GM19328 (cell line): ENCODE measurements around the gene FXYD5.

Experiments
- ATAC-seq: cut with Tn5 transposase; IDR thresholded peaks from one replicate; pipeline ENCODE4 v1.9.1; 2021; ENCODE audit warnings: mild to moderate bottlenecking, moderate library complexity; ENCODE audit not compliant: unreplicated experiment

Gene FXYD5

DNA sequence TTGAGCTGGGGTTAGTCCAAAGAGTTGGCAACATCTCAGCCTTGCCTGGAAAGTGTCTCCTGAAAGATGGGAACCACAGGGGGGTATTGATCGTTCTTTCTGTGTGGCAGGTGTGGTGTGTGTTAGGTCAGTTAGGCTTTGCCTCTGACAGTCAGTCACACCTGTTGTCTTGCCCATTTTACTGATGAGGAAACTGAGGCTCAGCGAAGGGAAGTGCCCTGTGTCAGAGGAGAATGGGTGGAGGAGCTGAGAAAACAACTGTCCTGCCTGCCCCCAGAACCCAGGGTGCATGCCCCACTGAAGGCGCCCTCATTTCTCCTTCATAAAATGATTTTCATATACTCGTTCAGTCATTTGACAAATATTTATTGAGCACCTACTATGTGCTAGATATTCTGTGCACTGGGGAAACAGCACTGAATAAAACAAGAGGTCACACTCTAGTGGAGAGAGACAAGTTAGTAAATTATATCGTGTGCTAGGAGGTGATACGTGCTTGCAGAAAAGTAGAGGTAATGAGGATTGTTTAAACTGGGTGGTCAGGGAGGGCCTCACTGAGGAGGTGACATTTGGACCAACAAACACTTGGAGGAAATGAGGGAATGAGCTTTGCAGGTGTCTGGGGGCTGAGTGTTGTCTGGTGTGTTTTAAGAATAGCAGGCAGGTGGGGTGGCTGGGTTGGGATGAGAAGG, 1.6 kb downstream of the FXYD5 start:
- ATAC-seq: no peak

GRCh38 chr19:35156673-35157014, 2.1 kb downstream of the FXYD5 start:
- ATAC-seq: no peak

GRCh38 chr19:35157431-35157830, 2.9 kb downstream of the FXYD5 start:
- no peak for ATAC-seq

- ATAC-seq: no peak
Observed at GRCh38 chr19:35159606-35160005, 5.1 kb downstream of the FXYD5 start.

GRCh38 chr19:35160629-35161433, 6.3 kb downstream of the FXYD5 start:
- no peak for ATAC-seq

DNA sequence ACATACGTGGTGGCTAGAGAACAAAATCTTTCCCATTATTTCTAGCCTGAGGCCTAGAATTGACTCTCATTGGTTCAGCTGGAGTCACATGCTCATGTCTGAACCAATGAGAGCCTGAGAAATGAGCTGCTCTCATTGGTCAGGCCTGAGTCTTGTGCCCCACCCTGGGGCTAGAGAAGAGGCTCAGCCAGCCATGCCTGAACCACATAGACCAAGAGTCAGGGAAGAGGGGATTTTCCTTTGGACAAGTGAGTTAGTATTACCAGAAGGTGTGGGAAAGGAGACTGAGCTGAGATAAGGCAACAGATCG, 6.9 kb downstream of the FXYD5 start:
- ATAC-seq: no peak

DNA sequence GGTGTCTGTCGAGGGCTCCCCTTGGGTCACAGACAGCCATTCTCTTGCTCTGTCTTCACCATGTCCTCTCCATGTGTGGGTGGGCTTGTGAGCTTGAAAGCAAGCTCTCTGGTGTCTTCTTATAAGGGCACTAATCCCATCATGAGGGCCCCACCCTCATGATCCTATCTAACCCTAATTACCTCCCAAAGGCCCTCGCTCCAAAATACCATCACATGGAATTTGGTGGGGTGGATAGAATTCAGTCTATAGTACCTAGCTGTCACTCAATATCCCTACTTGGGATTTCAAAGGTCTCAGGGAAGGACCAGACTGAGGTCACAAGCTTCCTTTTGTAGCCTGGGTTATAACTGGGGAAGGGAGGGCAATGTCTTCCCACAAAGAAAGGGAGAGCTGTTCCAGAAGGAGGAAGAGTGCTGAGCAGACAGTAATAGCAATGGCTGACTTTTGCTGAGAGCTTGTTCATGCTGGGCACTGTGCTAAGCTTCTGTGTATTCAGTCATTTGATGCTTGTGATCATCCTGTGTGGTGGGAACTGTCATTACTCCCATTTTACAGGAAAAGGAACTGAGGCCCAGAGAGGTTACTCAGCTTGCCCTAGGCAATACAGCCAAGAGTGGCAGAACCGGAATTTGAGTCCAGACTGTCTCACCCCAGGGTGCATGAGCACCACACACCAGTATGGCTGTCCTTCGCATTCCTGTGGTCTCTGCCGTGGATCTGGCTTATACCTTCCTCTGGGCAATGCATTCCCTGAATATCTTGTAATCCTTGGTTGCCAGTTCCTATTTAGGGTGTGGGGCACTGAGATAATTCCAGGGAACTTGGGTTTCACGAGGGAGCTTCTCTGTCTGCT, 8.2 kb downstream of the FXYD5 start:
- no peak for ATAC-seq

- no peak for ATAC-seq
Observed at GRCh38 chr19:35164418-35164817, 9.9 kb downstream of the FXYD5 start.

DNA sequence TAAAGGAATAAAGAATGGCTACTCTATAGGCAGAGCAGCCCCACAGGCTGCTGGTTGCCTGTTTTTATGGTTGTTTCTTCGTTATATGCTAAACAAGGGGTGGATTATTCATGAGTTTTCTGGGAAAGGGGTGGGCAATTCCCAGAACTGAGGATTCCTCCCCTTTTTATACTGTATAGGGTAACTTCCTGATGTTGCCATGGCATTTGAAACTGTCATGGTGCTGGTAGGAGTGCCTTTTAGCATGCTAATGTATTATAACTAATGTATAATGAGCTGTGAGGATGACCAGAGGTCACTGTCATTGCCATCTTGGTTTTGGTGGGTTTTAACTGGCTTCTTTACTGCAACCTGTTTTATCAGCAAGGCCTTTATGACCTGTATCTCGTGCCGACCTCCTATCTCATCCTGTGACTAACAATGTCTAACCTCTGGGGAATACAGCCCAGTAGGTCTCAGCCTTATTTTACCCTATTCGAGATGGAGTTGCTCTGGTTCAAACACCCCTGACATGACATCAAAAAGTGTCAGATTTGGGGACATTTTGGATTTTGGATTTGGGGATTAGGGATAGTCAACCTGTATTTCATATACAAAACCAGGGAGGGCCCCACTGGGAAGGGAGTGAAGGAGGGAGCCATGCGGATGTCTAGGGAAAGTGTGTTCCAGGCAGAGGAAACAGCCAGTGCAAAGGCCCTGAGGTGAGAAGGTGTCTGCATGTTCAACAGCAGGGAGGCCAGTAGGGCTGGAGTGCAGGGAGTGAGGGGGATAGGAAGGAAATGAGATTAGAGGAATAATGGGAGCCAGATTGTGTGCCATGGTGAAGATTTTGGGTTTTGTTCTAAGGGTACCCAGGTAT, 10.9 kb downstream of the FXYD5 start:
- no peak for ATAC-seq

- ATAC-seq: no peak
Observed at GRCh38 chr19:35166100-35167063, 11.8 kb downstream of the FXYD5 start.

GRCh38 chr19:35167251-35168119, 12.9 kb downstream of the FXYD5 start:
- ATAC-seq: no peak

GRCh38 chr19:35168196-35168595, 13.7 kb downstream of the FXYD5 start:
- no peak for ATAC-seq

GRCh38 chr19:35169221-35169995, 14.9 kb downstream of the FXYD5 start:
- ATAC-seq: no peak

DNA sequence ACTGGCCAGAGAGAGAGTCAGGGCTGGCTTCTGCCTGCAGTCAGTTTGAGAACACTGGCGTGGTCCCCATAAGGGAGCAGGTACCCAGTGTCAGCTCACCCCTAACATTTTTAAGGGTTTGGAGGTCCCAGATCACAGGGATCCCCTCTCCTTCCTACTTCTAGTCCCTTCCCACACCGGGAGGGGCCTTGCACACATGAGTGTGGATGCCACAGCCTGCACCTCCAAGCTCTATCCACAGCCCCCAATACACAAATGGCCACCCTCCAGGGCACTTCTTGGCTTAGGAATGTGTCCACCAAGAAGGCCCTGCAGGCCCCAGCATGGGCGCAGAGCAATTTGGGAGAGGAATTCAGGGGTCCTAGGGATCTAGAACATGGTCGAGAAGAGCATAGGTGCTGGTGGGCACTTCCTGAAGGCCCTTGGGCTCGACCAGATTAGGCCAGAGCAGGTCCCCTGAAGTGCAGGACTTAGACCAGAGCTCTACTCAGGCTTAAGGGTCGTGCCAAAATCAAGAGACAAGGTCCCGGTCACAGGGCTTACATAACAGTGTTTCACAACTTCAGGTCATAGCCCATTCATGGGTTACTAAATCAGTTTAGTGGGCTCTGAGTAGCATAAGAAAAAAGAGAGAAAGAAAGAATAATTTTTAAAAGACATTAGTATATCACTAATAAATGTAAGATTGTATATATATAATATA, 16.0 kb downstream of the FXYD5 start:
- ATAC-seq: no peak

GRCh38 chr19:35171730-35172129, 17.2 kb downstream of the FXYD5 start:
- ATAC-seq: no peak

DNA sequence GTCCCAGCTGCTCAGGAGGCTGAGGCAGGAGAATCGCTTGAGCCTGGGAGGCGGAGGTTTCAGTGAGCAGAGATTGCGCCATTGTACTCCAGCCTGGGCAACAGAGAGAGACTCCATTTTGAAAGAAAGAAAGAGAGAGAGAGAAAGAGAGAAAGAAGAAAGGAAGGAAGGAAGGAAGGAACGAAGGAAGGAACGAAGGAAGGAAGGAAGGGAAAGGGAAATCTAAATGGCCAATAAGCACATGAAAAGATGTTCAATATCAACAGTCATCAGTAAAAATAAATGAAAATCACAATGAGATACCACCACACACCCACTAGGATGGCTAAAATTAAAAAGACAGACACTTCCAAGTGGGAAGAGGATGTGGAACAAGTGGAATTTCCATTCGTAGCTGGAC, 19.7 kb downstream of the FXYD5 start:
- ATAC-seq: no peak

DNA sequence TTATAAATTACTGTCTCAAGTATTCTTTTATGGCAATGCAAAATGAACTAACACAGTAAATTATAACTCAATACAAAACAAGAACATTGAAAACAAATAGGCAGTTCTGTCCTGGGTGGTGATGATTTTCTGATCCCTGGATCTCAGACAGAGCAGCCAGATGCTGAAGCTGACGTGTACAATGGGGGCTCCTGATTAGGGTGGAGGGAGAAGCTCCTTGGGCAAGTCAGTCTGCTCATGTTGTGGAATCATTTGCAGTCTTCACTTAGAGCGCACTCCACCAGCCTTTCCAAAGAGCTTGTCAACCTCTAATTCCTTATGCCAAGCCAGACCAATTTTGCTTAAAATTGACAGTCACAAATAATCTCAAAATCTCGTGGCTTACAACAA, 21.6 kb downstream of the FXYD5 start:
- ATAC-seq: no peak
